Ascending aorta (tissue), 2 donors: ENCODE results near the gene ASAP3. TPM values are rescaled to one million over a fixed set of nuclear protein-coding genes. Genes with fewer than 3 reads are reported as not detected.

Source experiments
- DNase-seq, 2 donors: peaks; one replicate each; pipeline ENCODE4 v3.0.0-alpha.2; 2019; ENCODE audit warnings: low spot score in 2 of 2
- H3K27ac ChIP-seq, 2 donors: fragments of 200-600 bp; sonication (generic); one replicate each; pipeline ENCODE4 v1.5.1; 2016 to 2017; ENCODE audit warnings: mild to moderate bottlenecking in 1 of 2
- H3K27me3 ChIP-seq: fragments of 200-600 bp; sonication (generic); one replicate; pipeline ENCODE4 v1.5.1; 2017
- H3K36me3 ChIP-seq, 2 donors: fragments of 200-600 bp; sonication (generic); one replicate each; pipeline ENCODE4 v1.5.1; 2016
- H3K4me1 ChIP-seq, 2 donors: fragments of 200-600 bp; sonication (generic); one replicate each; pipeline ENCODE4 v1.5.1; 2016 to 2017; ENCODE audit warnings: mild to moderate bottlenecking in 1 of 2
- H3K4me3 ChIP-seq, 2 donors: fragments of 200-600 bp; sonication (generic); one replicate each; pipeline ENCODE4 v1.5.1; 2016 to 2017; ENCODE audit warnings: mild to moderate bottlenecking in 1 of 2
- H3K9me3 ChIP-seq, 2 donors: fragments of 200-600 bp; sonication (generic); one replicate each; pipeline ENCODE4 v1.5.1; 2016
- intact Hi-C: fragments of 100-400 bp; cut with DNase I; formaldehyde crosslinking; loops from one replicate; pipeline ENCODE4 v1.15.1; 2023
- total RNA-seq: library from RNA; depleted of rRNA; stranded (reverse); fragments of >200 nt; gene quantifications from one replicate; pipeline ENCODE4 v1.1.0, GENCODE V29; 2016
- TF ChIP-seq, protein P1 (sequence below), 3 experiments: fragments of 200-600 bp in 2 of 3; fragments of 450-650 bp in 1 of 3; sonication (generic) in 2 of 3; IDR thresholded peaks; one replicate each; pipeline ENCODE4 v1.5.1; 2016 to 2019; ENCODE audit warnings: antibody characterized with exemption in 3 of 3, mild to moderate bottlenecking in 1 of 3, moderate library complexity in 1 of 3

The ASAP3 gene
- total RNA-seq, 1 donor from 2014 or later = 125 TPM

- intact Hi-C loops = loop anchor here (1.0 to 2.0 kb wide), 2 partner anchors 35 to 60 kb away; partner anchors contain the start of genes HNRNPR and ZNF436
- peaks cover 3 to 16% of the 10 kb centered on the region in 2 donors for H3K4me1 ChIP-seq
- peak overlapping the region; percentile 47 to 68 for H3K27ac ChIP-seq
- DNase-seq = peak; percentile 53 to 92
- H3K9me3 ChIP-seq = no peaks in the 10 kb centered on the region
- H3K36me3 ChIP-seq = peaks cover 7 to 15% of the 10 kb centered on the region in 2 donors
- H3K4me3 ChIP-seq = peak overlapping the region in 1 of 2 donors; percentile 39
- no peaks in the 10 kb centered on the region for H3K27me3 ChIP-seq
- TF ChIP-seq, protein P1, sequence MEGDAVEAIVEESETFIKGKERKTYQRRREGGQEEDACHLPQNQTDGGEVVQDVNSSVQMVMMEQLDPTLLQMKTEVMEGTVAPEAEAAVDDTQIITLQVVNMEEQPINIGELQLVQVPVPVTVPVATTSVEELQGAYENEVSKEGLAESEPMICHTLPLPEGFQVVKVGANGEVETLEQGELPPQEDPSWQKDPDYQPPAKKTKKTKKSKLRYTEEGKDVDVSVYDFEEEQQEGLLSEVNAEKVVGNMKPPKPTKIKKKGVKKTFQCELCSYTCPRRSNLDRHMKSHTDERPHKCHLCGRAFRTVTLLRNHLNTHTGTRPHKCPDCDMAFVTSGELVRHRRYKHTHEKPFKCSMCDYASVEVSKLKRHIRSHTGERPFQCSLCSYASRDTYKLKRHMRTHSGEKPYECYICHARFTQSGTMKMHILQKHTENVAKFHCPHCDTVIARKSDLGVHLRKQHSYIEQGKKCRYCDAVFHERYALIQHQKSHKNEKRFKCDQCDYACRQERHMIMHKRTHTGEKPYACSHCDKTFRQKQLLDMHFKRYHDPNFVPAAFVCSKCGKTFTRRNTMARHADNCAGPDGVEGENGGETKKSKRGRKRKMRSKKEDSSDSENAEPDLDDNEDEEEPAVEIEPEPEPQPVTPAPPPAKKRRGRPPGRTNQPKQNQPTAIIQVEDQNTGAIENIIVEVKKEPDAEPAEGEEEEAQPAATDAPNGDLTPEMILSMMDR (IDR thresholded peaks at IDR 0.05) = peak; percentile 88 to 98 (median 98)
Measured at GRCh38 chr1:23403735-23404486, 80.1 kb downstream of the ASAP3 start.

- no peaks in the 10 kb centered on the region for H3K9me3 ChIP-seq
- TF ChIP-seq, protein P1 (IDR thresholded peaks at IDR 0.05) = no peak
- no peak overlapping the region for H3K4me3 ChIP-seq
- no peaks in the 10 kb centered on the region for H3K27me3 ChIP-seq
- DNase-seq = no peak
- H3K27ac ChIP-seq = peak overlapping the region; percentile 47 to 68
- H3K4me1 ChIP-seq = peaks cover 3 to 16% of the 10 kb centered on the region in 2 donors
- peaks cover 3 to 12% of the 10 kb centered on the region in 2 donors for H3K36me3 ChIP-seq
- intact Hi-C loops = loop anchor here (2.0 kb wide), 1 partner anchor 35 kb away; the partner anchor contains the start of gene ZNF436
Measured at GRCh38 chr1:23403355-23403734, 80.6 kb downstream of the ASAP3 start.

DNA sequence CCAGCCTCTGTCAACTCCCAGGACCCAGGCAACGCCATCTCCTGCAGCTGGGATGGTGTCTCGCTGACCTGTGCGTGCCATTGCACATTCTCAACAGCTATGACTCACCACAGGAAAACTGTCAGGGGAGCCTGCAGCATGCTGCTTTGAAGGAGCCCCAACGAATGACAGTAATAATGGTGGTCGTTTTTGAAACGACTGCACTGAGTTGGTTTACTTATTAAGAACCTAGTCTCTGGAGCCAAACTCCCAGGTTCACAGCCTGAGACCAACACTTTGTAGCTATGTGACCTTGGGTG is 81.0 kb downstream of the ASAP3 start:
- H3K27me3 ChIP-seq = no peaks in the 10 kb centered on the region
- no peaks in the 10 kb centered on the region for H3K9me3 ChIP-seq
- H3K27ac ChIP-seq = peak overlapping the region; percentile 47 to 68
- peak in 1 of 2 donors; percentile 70 for DNase-seq
- TF ChIP-seq, protein P1 (IDR thresholded peaks at IDR 0.05) = no peak
- intact Hi-C loops = loop anchor here (2.0 kb wide), 1 partner anchor 34 kb away; the partner anchor contains the start of gene ZNF436
- H3K36me3 ChIP-seq = peaks cover 0 to 9% of the 10 kb centered on the region in 2 donors
- no peak overlapping the region for H3K4me3 ChIP-seq
- H3K4me1 ChIP-seq = peaks cover 3 to 16% of the 10 kb centered on the region in 2 donors

- Histone ChIP-seq H3K27ac (peak overlapping the region; percentile 47 to 68), H3K4me1 (peaks cover 3 to 16% of the 10 kb centered on the region in 2 donors), H3K9me3 (no peaks in the 10 kb centered on the region), H3K4me3 (no peak overlapping the region), H3K36me3 (peaks cover 5 to 8% of the 10 kb centered on the region in 2 donors), H3K27me3 (no peaks in the 10 kb centered on the region)
- TF ChIP-seq, protein P1 (IDR thresholded peaks at IDR 0.05) = no peak
- intact Hi-C loops = loop anchor here (2.0 kb wide), 1 partner anchor 34 kb away; the partner anchor contains the start of gene ZNF436
- no peak for DNase-seq
Measured at GRCh38 chr1:23402286-23403037, 81.5 kb downstream of the ASAP3 start.

DNA sequence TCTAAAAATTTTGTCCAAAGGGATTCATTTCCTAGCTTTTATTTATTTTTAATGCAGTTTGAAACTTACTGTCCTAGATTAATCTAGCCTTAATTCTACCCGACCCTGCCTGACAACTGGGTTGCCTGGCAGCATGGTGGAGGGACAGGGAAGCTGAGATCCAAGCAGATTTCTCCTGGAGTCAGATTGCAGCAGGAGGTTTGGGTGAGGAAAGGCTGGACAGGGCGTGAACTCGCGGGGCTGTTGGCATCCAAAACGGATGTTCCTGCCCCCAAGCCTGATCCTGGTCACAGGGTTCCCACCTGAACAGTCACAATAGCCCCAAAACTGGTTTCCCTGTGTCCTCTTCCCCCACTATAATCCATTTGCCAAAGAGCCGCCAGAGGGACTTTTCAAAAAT is 82.7 kb downstream of the ASAP3 start:
- Histone ChIP-seq H3K9me3 (no peaks in the 10 kb centered on the region), H3K27ac (peak overlapping the region in 1 of 2 donors; percentile 47), H3K27me3 (no peaks in the 10 kb centered on the region), H3K4me3 (no peak overlapping the region), H3K4me1 (peaks cover 3 to 16% of the 10 kb centered on the region in 2 donors), H3K36me3 (peaks cover 8 to 11% of the 10 kb centered on the region in 2 donors)
- TF ChIP-seq, protein P1 (IDR thresholded peaks at IDR 0.05) = no peak
- intact Hi-C loops = no loop called here
- DNase-seq = no peak
